Effector memory CD8-positive, alpha-beta T cell (primary cell): Measurements from ENCODE around the gene TASL.
A peak's percentile ranks its signal among the peaks of the same experiment; 100 is the strongest.

Source experiments
- ATAC-seq: fragments of 150-1000 bp; cut with Tn5 transposase; replicated peaks from 2 replicates; pipeline ENCODE4 v1.10.0; 2021; ENCODE audit warnings: mild to moderate bottlenecking, moderate library complexity
- DNase-seq, 3 experiments: peaks; one replicate each; pipeline ENCODE4 v3.0.0; 2021
- H3K27ac Mint-ChIP-seq, 2 donors: one replicate each; pipeline ENCODE4 v1.8.0; 2022; ENCODE audit warnings: mild to moderate bottlenecking in 2 of 2, mixed read lengths in 2 of 2, moderate library complexity in 2 of 2
- H3K27me3 Mint-ChIP-seq, 2 donors: one replicate each; pipeline ENCODE4 v1.8.0; 2022; ENCODE audit warnings: mixed read lengths in 2 of 2
- H3K36me3 Mint-ChIP-seq: one replicate; pipeline ENCODE4 v1.8.0; 2022; ENCODE audit warnings: mild to moderate bottlenecking, moderate library complexity, mixed read lengths; ENCODE audit not compliant: insufficient read depth
- H3K4me1 Mint-ChIP-seq, 2 donors: one replicate each; pipeline ENCODE4 v1.8.0; 2022; ENCODE audit warnings: low read depth in 2 of 2, mixed read lengths in 2 of 2
- H3K4me3 Mint-ChIP-seq, 2 donors: one replicate each; pipeline ENCODE4 v1.8.0; 2022; ENCODE audit warnings: mild to moderate bottlenecking in 2 of 2, mixed read lengths in 2 of 2, moderate library complexity in 2 of 2
- H3K9me3 Mint-ChIP-seq, 2 donors: one replicate each; pipeline ENCODE4 v1.8.0; 2022; ENCODE audit warnings: mixed read lengths in 2 of 2

The TASL gene

DNA sequence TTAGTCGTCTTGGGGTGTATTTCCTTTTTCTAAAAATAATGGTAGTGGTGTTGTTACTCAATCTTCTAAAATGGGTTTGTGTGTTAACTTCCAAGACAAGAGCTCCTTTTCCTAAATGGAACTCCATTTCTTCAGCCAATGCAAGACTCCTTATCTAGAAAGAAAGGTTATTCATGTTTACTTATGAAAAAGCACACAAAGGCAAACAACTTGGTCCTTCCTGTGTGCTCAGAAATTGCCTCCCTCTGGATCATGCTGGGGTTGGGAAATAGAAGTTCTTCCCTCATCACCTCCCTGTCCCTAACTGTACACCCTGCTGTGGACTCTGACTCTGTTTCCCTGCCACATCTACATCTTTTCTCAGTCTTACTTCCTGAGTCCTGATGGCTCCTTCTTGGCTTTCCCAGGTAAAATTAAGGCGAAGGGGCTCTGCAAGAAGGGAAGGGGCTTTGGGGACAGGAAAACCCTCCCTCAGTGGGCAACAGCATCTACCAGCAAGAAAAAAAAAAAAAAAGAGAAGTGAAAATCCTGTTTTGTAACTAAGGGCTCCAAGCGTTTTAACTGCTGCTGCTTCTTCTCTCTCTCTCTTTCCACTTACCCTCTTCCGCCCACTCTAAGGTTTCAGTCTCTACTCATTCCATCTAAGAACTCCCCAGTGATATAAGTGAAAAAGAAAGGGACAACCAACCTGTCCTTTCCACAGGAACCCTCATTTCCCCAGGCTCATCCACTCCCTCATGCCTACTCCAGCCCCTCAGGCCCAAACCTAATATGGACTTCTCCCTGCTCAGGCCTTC is 19.8 kb upstream of the TASL start:
- Mint-ChIP-seq H3K4me3 (no peak overlapping the region), H3K9me3 (no peaks in the 10 kb centered on the region), H3K36me3 (no peaks in the 10 kb centered on the region), H3K4me1 (no peaks in the 10 kb centered on the region), H3K27me3 (peaks cover 0 to 6% of the 10 kb centered on the region in 2 donors), H3K27ac (peak overlapping the region in 1 of 2 donors; percentile 11)
- DNase-seq (no peak), ATAC-seq (no peak)

DNA sequence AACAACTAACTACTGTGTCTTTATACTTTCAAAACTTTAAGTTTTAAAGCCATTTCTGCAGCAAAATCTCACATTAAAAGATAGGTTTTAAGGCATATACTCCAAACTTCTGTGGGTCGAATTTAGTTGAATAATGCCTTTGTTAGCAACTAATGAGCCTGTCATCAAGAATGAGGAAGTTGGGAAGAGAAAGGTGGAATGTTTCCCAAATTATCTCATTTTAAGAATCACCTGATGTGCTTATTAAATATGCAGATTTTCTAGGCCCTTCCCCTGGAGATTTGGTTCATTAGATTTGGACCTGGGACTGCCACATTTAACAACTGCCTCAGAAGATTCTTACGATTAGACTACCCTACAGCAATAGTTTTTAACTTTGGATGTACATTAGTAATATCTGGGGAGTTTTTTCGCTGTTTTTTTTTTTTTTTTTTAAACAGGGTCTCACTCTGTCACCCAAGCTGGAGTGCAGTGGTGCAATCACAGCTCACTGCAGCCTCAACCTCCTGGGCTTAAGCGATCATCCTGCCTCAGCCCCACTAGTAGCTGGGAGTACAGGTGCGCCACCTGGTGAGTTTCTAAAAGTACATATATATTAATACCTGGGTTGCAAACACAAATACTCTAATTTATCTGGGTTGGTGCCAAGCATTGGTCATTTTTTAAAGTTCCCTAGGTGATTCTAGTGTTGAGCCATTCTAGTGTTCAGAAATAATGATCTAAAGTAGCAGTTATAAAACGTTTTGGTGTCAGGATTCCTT is 16.1 kb upstream of the TASL start:
- ATAC-seq (no peak), DNase-seq (no peak)
- H3K36me3 Mint-ChIP-seq, result no peaks in the 10 kb centered on the region
- H3K9me3 Mint-ChIP-seq, result no peaks in the 10 kb centered on the region
- H3K4me3 Mint-ChIP-seq, result no peak overlapping the region
- no peaks in the 10 kb centered on the region for H3K4me1 Mint-ChIP-seq
- H3K27me3 Mint-ChIP-seq, result peaks cover 0 to 6% of the 10 kb centered on the region in 2 donors
- H3K27ac Mint-ChIP-seq, result no peak overlapping the region

DNA sequence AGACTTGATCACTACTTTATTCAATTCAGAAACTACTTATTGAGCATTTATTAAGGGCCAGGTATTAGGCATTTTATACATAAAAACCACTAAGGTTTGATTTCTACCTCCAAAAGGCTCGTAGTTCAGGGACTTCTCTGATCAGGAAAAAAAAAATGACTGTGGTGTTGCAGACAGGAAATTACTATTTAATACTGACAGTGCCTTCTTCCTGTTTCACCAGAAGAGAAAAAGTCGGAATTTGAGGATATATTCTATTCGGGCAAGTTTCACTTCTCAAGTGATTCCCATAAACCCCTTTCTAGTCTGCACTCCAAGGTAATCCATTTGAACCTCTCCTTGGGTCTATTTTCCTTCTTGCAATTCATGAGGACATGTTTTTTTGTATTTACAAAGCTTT is 15.3 kb upstream of the TASL start:
- no peaks in the 10 kb centered on the region for H3K36me3 Mint-ChIP-seq
- H3K27me3 Mint-ChIP-seq, result peaks cover 0 to 2% of the 10 kb centered on the region in 2 donors
- DNase-seq (no peak), ATAC-seq (no peak)
- H3K9me3 Mint-ChIP-seq, result no peaks in the 10 kb centered on the region
- no peak overlapping the region for H3K4me3 Mint-ChIP-seq
- no peak overlapping the region for H3K27ac Mint-ChIP-seq
- H3K4me1 Mint-ChIP-seq, result no peaks in the 10 kb centered on the region

DNA sequence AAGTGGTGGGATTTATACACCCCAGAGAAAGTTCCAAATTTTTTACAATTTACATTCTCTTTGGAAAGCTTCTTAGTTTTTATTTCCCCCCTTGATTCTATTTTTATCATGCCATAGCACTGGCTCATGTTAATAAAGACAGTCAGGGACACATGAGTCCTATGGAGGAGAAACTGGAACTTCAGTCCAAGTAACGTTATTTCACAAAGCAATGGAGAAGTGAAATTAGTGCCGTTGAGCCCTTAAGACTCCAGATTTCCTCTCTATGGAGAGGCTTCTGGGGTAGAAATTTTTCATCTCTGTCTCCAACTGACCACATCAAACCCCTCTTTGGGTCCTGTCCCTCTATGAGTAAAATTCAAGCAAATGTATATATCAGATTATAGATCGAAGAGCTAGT is 12.8 kb upstream of the TASL start:
- Mint-ChIP-seq H3K4me3 (no peak overlapping the region), H3K36me3 (no peaks in the 10 kb centered on the region), H3K4me1 (no peaks in the 10 kb centered on the region), H3K9me3 (no peaks in the 10 kb centered on the region), H3K27me3 (no peaks in the 10 kb centered on the region), H3K27ac (no peak overlapping the region)
- DNase-seq (no peak), ATAC-seq (no peak)

DNA sequence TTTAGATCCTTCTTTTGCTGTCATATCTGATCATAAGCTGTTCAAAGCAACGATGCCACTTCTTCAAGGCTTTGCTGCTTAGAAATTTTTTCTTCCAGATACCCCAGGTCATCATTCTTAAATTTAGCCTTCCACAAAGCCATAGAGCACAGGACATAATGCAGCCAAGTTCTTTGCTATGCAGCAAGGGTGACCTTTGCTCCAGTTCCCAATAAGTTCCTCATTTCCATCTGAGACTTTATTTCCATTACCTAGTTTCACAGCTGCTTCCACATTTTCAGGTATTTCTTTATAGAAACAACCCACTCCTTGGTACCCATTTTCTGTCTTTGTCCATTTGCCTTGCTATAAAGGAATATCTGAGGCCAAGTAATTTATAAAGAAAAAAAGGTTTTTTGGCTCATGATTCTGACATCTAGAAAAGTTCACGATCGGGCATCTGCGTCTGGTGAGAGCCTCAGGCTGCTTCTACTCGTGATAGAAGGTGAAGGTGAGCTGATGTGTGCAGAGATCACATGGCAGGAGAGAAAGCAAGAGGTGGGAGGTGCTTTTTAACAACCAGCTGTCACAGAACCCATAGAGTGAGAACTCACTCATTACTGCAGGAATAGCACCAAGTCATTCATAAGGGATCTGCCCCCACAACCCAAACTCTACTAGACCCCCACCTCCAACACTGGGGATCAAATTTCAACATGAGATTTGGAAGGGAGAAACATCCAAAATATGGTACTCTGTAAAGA is 11.8 kb upstream of the TASL start:
- Mint-ChIP-seq H3K9me3 (no peaks in the 10 kb centered on the region), H3K27me3 (no peaks in the 10 kb centered on the region), H3K4me1 (no peaks in the 10 kb centered on the region), H3K36me3 (no peaks in the 10 kb centered on the region), H3K4me3 (no peak overlapping the region), H3K27ac (no peak overlapping the region)
- ATAC-seq, result no peak
- no peak for DNase-seq

DNA sequence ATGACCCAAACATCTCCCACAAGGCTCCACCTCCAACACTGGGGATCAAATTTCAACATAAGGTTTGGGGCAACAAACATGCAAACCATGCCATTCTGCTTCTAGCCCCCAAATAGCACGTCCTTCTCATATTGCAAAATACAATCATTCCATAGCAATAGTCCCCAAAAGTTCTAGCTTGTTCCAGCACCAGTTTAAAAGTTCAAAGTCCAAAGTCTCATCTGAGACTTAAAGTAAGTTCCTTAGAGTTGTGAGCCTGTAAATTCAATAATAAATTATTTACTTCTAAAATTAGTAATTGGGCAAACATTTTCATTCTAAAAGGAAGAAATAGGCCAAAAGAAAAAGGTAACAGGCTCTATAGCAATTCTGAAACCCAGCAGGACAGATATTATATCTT is 8.9 kb upstream of the TASL start:
- ATAC-seq (no peak), DNase-seq (no peak)
- H3K27me3 Mint-ChIP-seq, result no peaks in the 10 kb centered on the region
- no peaks in the 10 kb centered on the region for H3K4me1 Mint-ChIP-seq
- no peak overlapping the region for H3K27ac Mint-ChIP-seq
- H3K4me3 Mint-ChIP-seq, result no peak overlapping the region
- H3K9me3 Mint-ChIP-seq, result no peaks in the 10 kb centered on the region
- H3K36me3 Mint-ChIP-seq, result no peaks in the 10 kb centered on the region

DNA sequence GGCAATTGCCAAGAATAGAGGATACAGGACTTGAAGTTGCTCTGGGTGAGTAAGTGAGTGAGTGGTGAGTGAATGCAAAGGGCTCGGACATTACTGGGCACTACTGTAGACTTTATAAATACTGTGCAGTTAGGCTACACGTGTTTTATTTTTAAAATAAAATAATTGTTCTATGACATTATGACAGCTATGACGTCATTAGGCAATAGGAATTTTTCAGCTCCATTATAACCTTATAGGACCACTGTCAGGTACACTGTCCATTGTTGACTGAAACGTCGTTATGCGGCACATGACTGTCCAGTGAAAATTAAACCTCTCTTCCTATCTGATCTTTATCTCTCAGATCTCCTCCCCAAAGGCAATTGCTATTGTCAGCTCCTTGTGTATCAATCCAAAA is 5.1 kb upstream of the TASL start:
- no peak for DNase-seq
- ATAC-seq, result no peak
- no peaks in the 10 kb centered on the region for H3K36me3 Mint-ChIP-seq
- H3K9me3 Mint-ChIP-seq, result no peaks in the 10 kb centered on the region
- peaks cover 0 to under 1% of the 10 kb centered on the region in 2 donors for H3K4me1 Mint-ChIP-seq
- no peaks in the 10 kb centered on the region for H3K27me3 Mint-ChIP-seq
- no peak overlapping the region for H3K27ac Mint-ChIP-seq
- H3K4me3 Mint-ChIP-seq, result no peak overlapping the region

DNA sequence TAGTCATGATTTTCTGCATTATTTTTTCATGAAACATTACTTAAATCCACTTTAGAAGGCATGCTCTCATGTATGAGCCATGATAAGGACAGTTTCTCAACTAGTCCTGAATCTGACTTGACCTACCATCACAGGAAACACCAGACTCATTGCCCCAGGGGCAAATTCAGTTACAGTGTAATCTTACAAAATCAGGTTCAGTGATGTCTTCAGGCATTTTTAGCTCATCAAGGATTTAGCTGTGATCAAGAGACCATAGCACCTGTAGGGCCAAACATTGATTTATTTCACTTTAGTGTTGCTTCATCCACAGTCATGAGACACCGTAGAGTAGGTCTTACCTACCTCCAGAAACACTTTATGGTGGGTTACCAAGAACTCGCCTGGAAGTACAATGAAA is 3.1 kb upstream of the TASL start:
- no peak for ATAC-seq
- DNase-seq, result no peak
- no peaks in the 10 kb centered on the region for H3K27me3 Mint-ChIP-seq
- no peak overlapping the region for H3K4me3 Mint-ChIP-seq
- peaks cover 0 to 6% of the 10 kb centered on the region in 2 donors for H3K4me1 Mint-ChIP-seq
- no peaks in the 10 kb centered on the region for H3K9me3 Mint-ChIP-seq
- no peaks in the 10 kb centered on the region for H3K36me3 Mint-ChIP-seq
- H3K27ac Mint-ChIP-seq, result no peak overlapping the region

DNA sequence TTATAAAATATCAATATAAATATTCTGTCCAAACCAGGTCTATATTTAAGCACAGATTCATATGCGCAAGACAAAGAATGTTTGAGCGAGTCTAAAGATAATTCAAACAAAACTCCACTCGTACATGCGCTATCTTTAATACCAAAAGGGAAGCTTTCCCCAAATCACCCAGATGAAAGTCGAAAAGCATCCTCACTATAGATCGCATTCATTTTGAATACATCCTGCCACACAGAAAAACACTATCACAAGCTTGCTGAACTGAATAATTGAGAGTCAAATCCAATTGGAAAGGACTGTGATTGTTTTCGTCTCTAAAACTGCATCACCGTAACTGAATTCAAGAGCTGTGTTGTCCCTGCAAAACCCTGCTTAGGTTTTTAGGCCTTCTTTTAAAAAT is 685 bp downstream of the TASL start:
- Mint-ChIP-seq H3K36me3 (no peaks in the 10 kb centered on the region), H3K4me3 (peak overlapping the region; percentile 70 to 77), H3K9me3 (no peaks in the 10 kb centered on the region), H3K4me1 (peaks cover 0 to 6% of the 10 kb centered on the region in 2 donors), H3K27ac (peak overlapping the region; percentile 65 to 70), H3K27me3 (no peaks in the 10 kb centered on the region)
- DNase-seq (no peak), ATAC-seq (no peak)

DNA sequence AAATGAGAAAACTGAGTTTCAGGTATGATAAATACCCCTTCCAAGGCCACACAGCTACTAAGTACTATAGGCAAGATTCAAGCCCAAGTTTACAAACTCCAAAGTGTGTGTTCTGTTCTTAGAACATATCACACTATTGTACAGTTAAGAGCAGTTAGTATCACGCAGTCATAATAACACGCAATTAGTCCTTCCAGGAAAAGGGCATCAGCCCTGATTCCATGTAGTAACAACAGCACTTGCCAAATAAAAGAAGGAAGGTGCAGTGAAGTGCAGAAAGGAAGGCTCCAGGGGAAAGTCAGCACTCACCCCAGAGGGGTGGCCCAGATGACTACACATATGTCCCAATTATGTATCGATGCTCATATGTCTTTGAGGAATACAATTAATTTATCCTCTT is 4.4 kb downstream of the TASL start:
- no peak overlapping the region for H3K27ac Mint-ChIP-seq
- H3K4me3 Mint-ChIP-seq, result no peak overlapping the region
- H3K36me3 Mint-ChIP-seq, result peaks cover under 1% of the 10 kb centered on the region

DNA sequence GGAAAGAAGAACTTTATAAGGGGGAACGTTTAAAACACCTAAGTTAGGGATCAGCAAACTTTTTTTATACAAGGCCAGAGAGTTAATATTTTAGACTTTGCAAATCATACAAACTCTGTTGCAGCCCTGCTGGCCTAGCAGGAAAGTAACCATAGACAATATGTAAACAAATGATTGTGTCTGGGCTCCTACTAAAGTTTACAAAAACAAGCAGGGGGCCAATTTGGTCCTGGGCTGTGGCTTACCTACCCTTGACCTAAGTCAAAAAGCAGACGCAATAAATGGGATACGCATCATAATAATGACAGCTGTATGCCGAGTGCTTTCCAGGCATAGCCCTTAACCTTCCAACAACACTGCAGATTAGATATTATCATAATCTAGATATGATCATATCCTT is 4.9 kb downstream of the TASL start:
- no peak overlapping the region for H3K4me3 Mint-ChIP-seq
- peaks cover 0 to 4% of the 10 kb centered on the region in 2 donors for H3K27me3 Mint-ChIP-seq
- H3K4me1 Mint-ChIP-seq, result peaks cover 2 to 5% of the 10 kb centered on the region in 2 donors
- peaks cover 3% of the 10 kb centered on the region for H3K36me3 Mint-ChIP-seq
- ATAC-seq (no peak), DNase-seq (no peak)
- no peaks in the 10 kb centered on the region for H3K9me3 Mint-ChIP-seq
- no peak overlapping the region for H3K27ac Mint-ChIP-seq

More for the DNA sequence above, 4.4 kb downstream of the TASL start:
- ATAC-seq (no peak), DNase-seq (no peak)
- Mint-ChIP-seq H3K27me3 (peaks cover 0 to 4% of the 10 kb centered on the region in 2 donors), H3K9me3 (no peaks in the 10 kb centered on the region), H3K4me1 (peaks cover 2 to 6% of the 10 kb centered on the region in 2 donors)

DNA sequence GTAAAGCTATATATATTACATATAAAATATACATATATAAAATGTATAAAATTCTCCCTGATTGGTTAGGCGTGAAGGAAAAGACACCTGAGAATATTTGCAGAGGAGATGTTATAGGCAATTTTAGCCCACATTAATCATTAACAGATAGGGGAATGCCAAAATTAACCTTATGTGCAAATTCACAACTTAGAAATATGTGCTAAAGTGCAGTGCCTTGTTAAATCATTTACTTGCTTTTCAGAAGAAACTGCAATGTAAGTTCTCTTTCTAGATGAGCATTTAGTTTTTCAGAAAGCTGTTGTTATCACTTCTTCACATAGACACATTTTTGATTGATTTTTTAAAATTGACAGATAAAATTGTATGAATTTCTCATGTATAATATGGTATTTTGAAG is 5.6 kb downstream of the TASL start:
- Mint-ChIP-seq H3K4me1 (peaks cover 0 to 2% of the 10 kb centered on the region in 2 donors), H3K36me3 (peaks cover 3% of the 10 kb centered on the region), H3K27ac (no peak overlapping the region), H3K27me3 (peaks cover 0 to 4% of the 10 kb centered on the region in 2 donors), H3K9me3 (no peaks in the 10 kb centered on the region), H3K4me3 (no peak overlapping the region)
- DNase-seq (no peak), ATAC-seq (no peak)

DNA sequence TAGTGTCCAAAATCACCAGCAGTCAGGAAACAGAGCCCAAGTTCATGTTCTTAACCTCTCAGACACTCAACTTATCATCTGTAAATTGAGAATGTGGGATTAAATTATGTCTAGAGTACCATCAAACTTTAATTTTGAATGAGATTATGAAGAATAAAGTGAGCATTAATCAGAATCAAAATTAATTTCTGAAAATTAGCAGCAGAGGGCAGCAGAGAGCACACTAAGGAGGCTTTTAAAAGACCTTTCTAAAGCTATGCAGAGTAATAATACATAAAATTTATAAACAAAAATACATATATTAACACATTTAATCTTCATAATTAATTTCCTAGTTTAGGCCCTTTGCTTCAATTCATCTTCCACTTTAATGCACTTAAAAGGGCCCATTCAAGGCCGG is 7.1 kb downstream of the TASL start:
- peaks cover 0 to 2% of the 10 kb centered on the region in 2 donors for H3K4me1 Mint-ChIP-seq
- H3K27ac Mint-ChIP-seq, result no peak overlapping the region
- no peak overlapping the region for H3K4me3 Mint-ChIP-seq
- peaks cover 0 to 4% of the 10 kb centered on the region in 2 donors for H3K27me3 Mint-ChIP-seq
- no peak for ATAC-seq
- H3K9me3 Mint-ChIP-seq, result no peaks in the 10 kb centered on the region
- H3K36me3 Mint-ChIP-seq, result peaks cover 3% of the 10 kb centered on the region
- DNase-seq, result no peak
